HEK293 (cell line): ENCODE measurements around the gene RPIA.

ENCODE experiments used
- CTCF ChIA-PET: fragments of 350-600 bp; formaldehyde crosslinking; extraction: SDS; loops from one replicate; lab custom pipeline; 2021; ENCODE audit warnings: antibody characterized with exemption; lab: Yijun Ruan, JAX
- POLR2A ChIA-PET: fragments of 300-600 bp; formaldehyde crosslinking; extraction: SDS; loops from one replicate; lab custom pipeline; 2020; ENCODE audit warnings: antibody characterized with exemption, inconsistent platforms; lab: Yijun Ruan, JAX
- H3K27ac ChIP-seq: fragments of 200-500 bp; sonication (Bioruptor generic); 2 replicates; pipeline ENCODE4 v1.5.1; 2014; ENCODE audit warnings: low read depth, low read length, control low read depth, inconsistent platforms; ENCODE audit errors: extremely low read depth
- H3K36me3 ChIP-seq, 2 experiments: fragments of 200-500 bp in 1 of 2; sonication (Bioruptor generic) in 1 of 2; 1 replicate in 1 of 2; 2 replicates in 1 of 2; pipeline ENCODE4 v1.5.1; 2014 to 2017; ENCODE audit warnings: inconsistent platforms in 2 of 2, low read length in 2 of 2; ENCODE audit not compliant: control insufficient read depth in 2 of 2, insufficient read depth in 1 of 2
- H3K4me1 ChIP-seq: fragments of 200-500 bp; sonication (Bioruptor generic); 2 replicates; pipeline ENCODE4 v1.5.1; 2014; ENCODE audit warnings: mild to moderate bottlenecking, low read length, inconsistent platforms; ENCODE audit not compliant: control insufficient read depth, insufficient read depth
- H3K4me3 ChIP-seq: 2 replicates; pipeline ENCODE4 v1.5.1; 2011; ENCODE audit warnings: low read depth, mild to moderate bottlenecking, control low read depth, low read length, moderate library complexity
- H3K9me3 ChIP-seq: fragments of 200-500 bp; sonication (Bioruptor generic); 2 replicates; pipeline ENCODE4 v1.5.1; 2014; ENCODE audit warnings: low read depth, low read length, inconsistent platforms; ENCODE audit not compliant: control insufficient read depth, insufficient read depth
- ELK4 ChIP-seq: IDR thresholded peaks from 2 replicates; pipeline ENCODE4 v1.6.1; 2011; ENCODE audit warnings: mild to moderate bottlenecking, low read depth, low read length, borderline replicate concordance
- GFI1B ChIP-seq: fragments of 450-650 bp; formaldehyde crosslinking; IDR thresholded peaks from 2 replicates; pipeline ENCODE4 v1.5.1; 2016; ENCODE audit warnings: missing biosample characterization, missing genetic modification characterization
- HOXC10 ChIP-seq: sonication (generic); formaldehyde crosslinking; IDR thresholded peaks from 2 replicates; pipeline ENCODE4 v1.8.1; 2023; ENCODE audit warnings: mild to moderate bottlenecking, missing genetic modification reagents
- KLF8 ChIP-seq: fragments of 450-650 bp; formaldehyde crosslinking; IDR thresholded peaks from 2 replicates; pipeline ENCODE4 v1.5.1; 2016; ENCODE audit warnings: missing biosample characterization, missing genetic modification characterization
- MYNN ChIP-seq: fragments of 450-650 bp; formaldehyde crosslinking; IDR thresholded peaks from 2 replicates; pipeline ENCODE4 v1.5.1; 2016; ENCODE audit warnings: missing biosample characterization, missing genetic modification characterization, borderline replicate concordance
- ZFHX2 ChIP-seq: fragments of 450-650 bp; formaldehyde crosslinking; conservative IDR thresholded peaks from 2 replicates; pipeline ENCODE4 v1.5.1; 2016; ENCODE audit warnings: missing biosample characterization, missing genetic modification characterization
- ZFP69B ChIP-seq: fragments of 450-650 bp; formaldehyde crosslinking; IDR thresholded peaks from 2 replicates; pipeline ENCODE4 v1.5.1; 2016; ENCODE audit warnings: missing biosample characterization, missing genetic modification characterization
- ZIC2 ChIP-seq: fragments of 450-650 bp; formaldehyde crosslinking; IDR thresholded peaks from 2 replicates; pipeline ENCODE4 v1.5.1; 2016; ENCODE audit warnings: missing biosample characterization, missing genetic modification characterization
- ZNF121 ChIP-seq: fragments of 450-650 bp; formaldehyde crosslinking; IDR thresholded peaks from 2 replicates; pipeline ENCODE4 v1.5.1; 2016; ENCODE audit warnings: missing biosample characterization, missing genetic modification characterization
- ZNF280C ChIP-seq: fragments of 450-650 bp; formaldehyde crosslinking; IDR thresholded peaks from 2 replicates; pipeline ENCODE4 v1.5.1; 2016; ENCODE audit warnings: missing biosample characterization, missing genetic modification characterization
- ZNF302 ChIP-seq: fragments of 450-650 bp; formaldehyde crosslinking; IDR thresholded peaks from 2 replicates; pipeline ENCODE4 v1.5.1; 2016; ENCODE audit warnings: missing biosample characterization, missing genetic modification characterization, low read depth
- ZNF350 ChIP-seq: fragments of 450-650 bp; formaldehyde crosslinking; IDR thresholded peaks from 2 replicates; pipeline ENCODE4 v1.5.0; 2017; ENCODE audit warnings: missing biosample characterization, mild to moderate bottlenecking, missing genetic modification characterization
- ZNF354C ChIP-seq: fragments of 450-650 bp; formaldehyde crosslinking; IDR thresholded peaks from 2 replicates; pipeline ENCODE4 v1.5.1; 2016; ENCODE audit warnings: missing biosample characterization, missing genetic modification characterization, low read depth, borderline replicate concordance
- ZNF433 ChIP-seq: fragments of 450-650 bp; formaldehyde crosslinking; IDR thresholded peaks from 2 replicates; pipeline ENCODE4 v1.5.1; 2016; ENCODE audit warnings: missing biosample characterization, missing genetic modification characterization, low read depth
- ZNF692 ChIP-seq: fragments of 450-650 bp; formaldehyde crosslinking; IDR thresholded peaks from 2 replicates; pipeline ENCODE4 v1.5.1; 2016; ENCODE audit warnings: missing biosample characterization, missing genetic modification characterization
- ZNF837 ChIP-seq: fragments of 450-650 bp; formaldehyde crosslinking; IDR thresholded peaks from 2 replicates; pipeline ENCODE4 v1.5.1; 2016; ENCODE audit warnings: missing biosample characterization, missing genetic modification characterization
- ZSCAN23 ChIP-seq: fragments of 450-650 bp; formaldehyde crosslinking; IDR thresholded peaks from 2 replicates; pipeline ENCODE4 v1.5.1; 2016; ENCODE audit warnings: missing biosample characterization, missing genetic modification characterization
- TF ChIP-seq, protein P1 (sequence below): fragments of 450-650 bp; formaldehyde crosslinking; IDR thresholded peaks from 2 replicates; pipeline ENCODE4 v1.5.1; 2017; ENCODE audit warnings: missing biosample characterization, missing genetic modification characterization

The RPIA gene

GRCh38 chr2:88720399-88720798 lies 28.9 kb downstream of the RPIA start:
- TF ChIP-seq ZIC2 (tag by site-specific recombination) (no peak), ZFHX2 (tag by site-specific recombination) (no peak)
- POLR2A ChIA-PET: no interaction called here
- Histone ChIP-seq H3K4me3 (no peak overlapping the region), H3K36me3 (no peaks in the 10 kb centered on the region; a peak in 2 of 3 replicates), H3K27ac (no peak overlapping the region), H3K9me3 (no peaks in the 10 kb centered on the region), H3K4me1 (no peaks in the 10 kb centered on the region)
- CTCF ChIA-PET: no interaction called here

DNA sequence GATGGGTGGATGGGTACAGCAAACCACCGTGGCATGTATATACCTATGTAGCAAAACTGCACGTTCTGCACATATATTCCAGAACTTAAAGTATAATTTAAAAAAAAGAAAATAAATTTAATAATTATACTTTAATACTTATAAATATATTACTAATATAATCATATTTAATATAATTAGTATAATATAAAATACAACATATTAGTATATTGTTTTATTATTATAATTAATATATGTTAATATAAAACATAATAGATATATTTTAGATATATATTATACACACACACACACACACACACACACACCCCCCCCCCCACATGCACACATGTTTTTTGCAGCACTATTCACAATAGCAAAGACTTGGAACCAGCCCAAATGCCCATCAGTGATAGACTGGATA lies 29.8 kb downstream of the RPIA start:
- Histone ChIP-seq H3K4me3 (no peak overlapping the region), H3K4me1 (no peaks in the 10 kb centered on the region), H3K27ac (no peak overlapping the region), H3K36me3 (no peaks in the 10 kb centered on the region; a peak in 2 of 3 replicates), H3K9me3 (no peaks in the 10 kb centered on the region)
- CTCF ChIA-PET: no interaction called here
- TF ChIP-seq KLF8 (tag by site-specific recombination) (no peak), ZNF121 (tag by site-specific recombination) (no peak), HOXC10 (CRISPR knock-in tag) (no peak), ZNF302 (no peak), ZSCAN23 (tag by site-specific recombination) (no peak), ZNF280C (no peak), ELK4 (no peak), ZNF354C (tag by site-specific recombination) (no peak), MYNN (tag by site-specific recombination) (no peak), ZNF350 (tag by site-specific recombination) (no peak), ZNF433 (tag by site-specific recombination) (no peak), ZNF837 (tag by site-specific recombination) (no peak), GFI1B (tag by site-specific recombination) (no peak), ZFP69B (no peak), ZNF692 (tag by site-specific recombination) (no peak)
- TF ChIP-seq, protein P1, sequence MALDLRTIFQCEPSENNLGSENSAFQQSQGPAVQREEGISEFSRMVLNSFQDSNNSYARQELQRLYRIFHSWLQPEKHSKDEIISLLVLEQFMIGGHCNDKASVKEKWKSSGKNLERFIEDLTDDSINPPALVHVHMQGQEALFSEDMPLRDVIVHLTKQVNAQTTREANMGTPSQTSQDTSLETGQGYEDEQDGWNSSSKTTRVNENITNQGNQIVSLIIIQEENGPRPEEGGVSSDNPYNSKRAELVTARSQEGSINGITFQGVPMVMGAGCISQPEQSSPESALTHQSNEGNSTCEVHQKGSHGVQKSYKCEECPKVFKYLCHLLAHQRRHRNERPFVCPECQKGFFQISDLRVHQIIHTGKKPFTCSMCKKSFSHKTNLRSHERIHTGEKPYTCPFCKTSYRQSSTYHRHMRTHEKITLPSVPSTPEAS (tag by site-specific recombination): no peak
- POLR2A ChIA-PET: no interaction called here
